ENCODE measurements around the gene TBC1D1.

Gene TBC1D1

GRCh38 chr4:38037612-38038011 is 146.7 kb downstream of the TBC1D1 start:
- no peak for DNase-seq (ENCODE audit: extremely low read depth, low read depth)
- no peak overlapping the region for H3K4me3 ChIP-seq (replicated peaks; ENCODE audit: low read depth, low read length)
- TF ChIP-seq, protein P1, sequence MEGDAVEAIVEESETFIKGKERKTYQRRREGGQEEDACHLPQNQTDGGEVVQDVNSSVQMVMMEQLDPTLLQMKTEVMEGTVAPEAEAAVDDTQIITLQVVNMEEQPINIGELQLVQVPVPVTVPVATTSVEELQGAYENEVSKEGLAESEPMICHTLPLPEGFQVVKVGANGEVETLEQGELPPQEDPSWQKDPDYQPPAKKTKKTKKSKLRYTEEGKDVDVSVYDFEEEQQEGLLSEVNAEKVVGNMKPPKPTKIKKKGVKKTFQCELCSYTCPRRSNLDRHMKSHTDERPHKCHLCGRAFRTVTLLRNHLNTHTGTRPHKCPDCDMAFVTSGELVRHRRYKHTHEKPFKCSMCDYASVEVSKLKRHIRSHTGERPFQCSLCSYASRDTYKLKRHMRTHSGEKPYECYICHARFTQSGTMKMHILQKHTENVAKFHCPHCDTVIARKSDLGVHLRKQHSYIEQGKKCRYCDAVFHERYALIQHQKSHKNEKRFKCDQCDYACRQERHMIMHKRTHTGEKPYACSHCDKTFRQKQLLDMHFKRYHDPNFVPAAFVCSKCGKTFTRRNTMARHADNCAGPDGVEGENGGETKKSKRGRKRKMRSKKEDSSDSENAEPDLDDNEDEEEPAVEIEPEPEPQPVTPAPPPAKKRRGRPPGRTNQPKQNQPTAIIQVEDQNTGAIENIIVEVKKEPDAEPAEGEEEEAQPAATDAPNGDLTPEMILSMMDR (IDR thresholded peaks at IDR 0.05; ENCODE audit: low read depth, low read length, missing control alignments), result no peak

DNA sequence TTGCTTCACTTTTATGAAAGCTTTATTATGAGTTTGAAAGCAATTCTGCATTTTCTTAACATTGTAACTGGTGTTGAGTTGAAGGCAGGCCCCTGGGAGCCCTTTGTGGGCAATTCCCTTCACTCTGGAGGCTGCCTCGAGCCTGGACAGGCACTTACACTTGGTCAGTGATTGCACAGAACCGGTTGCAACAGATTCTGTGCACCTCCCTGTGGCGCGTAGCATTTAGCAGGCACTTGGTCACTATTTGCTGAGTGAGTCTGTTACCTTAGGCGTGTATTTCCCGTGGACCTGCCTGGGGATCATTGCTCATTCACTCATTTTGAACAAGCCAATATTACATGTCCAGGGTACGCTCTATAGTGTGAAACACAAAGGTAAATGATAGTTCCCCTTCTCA is 149.7 kb downstream of the TBC1D1 start:
- TF ChIP-seq, protein P1 (IDR thresholded peaks at IDR 0.05; ENCODE audit: low read depth, low read length, missing control alignments), result no peak
- no peak overlapping the region for H3K4me3 ChIP-seq (replicated peaks; ENCODE audit: low read depth, low read length)
- DNase-seq (ENCODE audit: extremely low read depth, low read depth), result no peak

GRCh38 chr4:38044060-38044459 is 153.2 kb downstream of the TBC1D1 start:
- H3K4me3 ChIP-seq (replicated peaks; ENCODE audit: low read depth, low read length), result no peak overlapping the region
- no peak for DNase-seq (ENCODE audit: extremely low read depth, low read depth)
- TF ChIP-seq, protein P1 (IDR thresholded peaks at IDR 0.05; ENCODE audit: low read depth, low read length, missing control alignments), result no peak

DNA sequence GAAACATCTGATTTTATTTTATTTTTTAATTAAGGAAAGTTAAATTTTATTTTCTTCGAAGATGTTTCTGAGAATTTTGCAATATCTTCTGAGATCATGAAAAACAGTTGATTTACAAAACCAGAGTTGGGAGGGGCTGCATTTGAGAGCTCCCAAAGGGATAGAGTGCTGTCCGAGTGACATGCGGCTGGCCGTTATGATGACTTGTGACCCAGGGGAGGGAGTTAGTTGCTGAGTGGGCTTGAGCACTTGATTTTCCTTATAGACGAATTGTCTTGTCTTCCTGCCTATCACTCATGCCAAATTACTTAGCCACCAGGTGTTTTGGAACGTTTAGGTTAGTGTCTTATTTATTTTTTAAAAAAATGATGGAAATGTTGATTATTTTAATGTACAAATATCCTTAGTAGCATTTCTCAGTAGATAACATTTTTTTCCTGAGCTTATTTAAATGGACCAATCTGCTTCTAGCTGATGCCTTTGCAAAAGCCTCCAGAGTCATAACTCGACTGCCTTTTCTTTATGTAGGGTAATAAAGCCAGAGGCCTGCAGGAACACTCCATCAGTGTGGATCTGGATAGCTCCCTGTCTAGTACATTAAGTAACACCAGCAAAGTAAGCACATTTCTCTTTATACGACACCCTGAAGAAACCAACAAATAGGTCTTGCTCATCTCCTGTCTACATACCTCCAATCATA is 154.6 kb downstream of the TBC1D1 start:
- TF ChIP-seq, protein P1 (IDR thresholded peaks at IDR 0.05; ENCODE audit: low read depth, low read length, missing control alignments), result no peak
- no peak overlapping the region for H3K4me3 ChIP-seq (replicated peaks; ENCODE audit: low read depth, low read length)
- no peak for DNase-seq (ENCODE audit: extremely low read depth, low read depth)

- DNase-seq (ENCODE audit: extremely low read depth, low read depth), result no peak
- no peak overlapping the region for H3K4me3 ChIP-seq (replicated peaks; ENCODE audit: low read depth, low read length)
Measured at GRCh38 chr4:38046727-38047489, 156.0 kb downstream of the TBC1D1 start.

GRCh38 chr4:38049545-38050170 is 158.8 kb downstream of the TBC1D1 start:
- DNase-seq (ENCODE audit: extremely low read depth, low read depth), result no peak
- H3K4me3 ChIP-seq (replicated peaks; ENCODE audit: low read depth, low read length), result no peak overlapping the region
- TF ChIP-seq, protein P1 (IDR thresholded peaks at IDR 0.05; ENCODE audit: low read depth, low read length, missing control alignments), result no peak

More at GRCh38 chr4:38046727-38047489, 156.0 kb downstream of the TBC1D1 start:
- TF ChIP-seq, protein P1 (IDR thresholded peaks at IDR 0.05; ENCODE audit: low read depth, low read length, missing control alignments), result no peak
